ENCODE data around the gene MMP1. TPM values are rescaled to one million over a fixed set of nuclear protein-coding genes. Genes with fewer than 3 reads are reported as not detected.

Gene MMP1
- 10 to 100 TPM in 1 of 2 donors, not detected in 1; 34.8 TPM for total RNA-seq

DNA sequence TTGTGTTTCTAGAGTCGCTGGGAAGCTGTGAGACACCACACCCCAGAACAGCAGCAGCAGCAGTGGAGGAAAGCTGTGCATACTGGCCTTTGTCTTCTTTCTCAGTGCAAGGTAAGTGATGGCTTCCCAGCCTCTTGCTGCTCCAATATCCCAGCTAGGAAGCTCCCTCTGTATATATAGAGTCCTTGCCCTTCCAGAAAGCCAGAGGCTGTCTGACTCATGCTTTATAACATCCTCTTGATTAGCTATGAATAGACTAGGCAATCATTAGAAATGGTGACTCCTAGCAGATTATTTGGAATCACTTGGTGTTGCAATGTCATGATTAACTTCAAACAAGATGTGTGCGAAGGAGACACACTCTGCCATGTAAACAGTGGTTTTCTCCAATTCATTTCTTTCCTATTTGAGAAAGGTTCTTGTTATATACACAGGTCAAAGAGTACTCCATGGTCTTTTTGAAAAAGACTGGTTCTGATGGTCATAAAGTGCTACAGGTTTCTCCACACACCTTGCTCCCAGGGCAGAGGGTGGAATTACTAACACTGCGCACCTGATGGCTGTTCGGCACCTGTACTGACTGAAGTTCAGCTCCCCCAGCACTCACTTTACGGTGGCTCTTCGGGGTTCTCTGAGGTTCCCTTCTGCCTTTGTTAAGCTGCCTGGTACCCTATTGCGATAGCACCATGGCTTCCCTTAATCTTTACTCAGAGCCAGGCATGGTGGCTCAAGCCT lies at the start of gene MMP1:
MMP1 (minus strand) TSS at position 149 of the 735 bp plus-strand sequence; CDS start at position 81, 68 bp downstream.
- H3K27ac ChIP-seq: no peak within 1 kb of the TSS
- intact Hi-C loops (cut with DNase I): no loop called here
- no peak for ATAC-seq
- no peak for DNase-seq
- WGBS, 2 donors: 76 to 88% methylated on average over 7 of the region's 7 CpGs
- H3K27me3 ChIP-seq: no peaks in the 10 kb centered on the region
- H3K4me3 ChIP-seq: no peak within 1 kb of the TSS
- H3K36me3 ChIP-seq (replicated peaks in 1 of 2; ENCODE audit: insufficient read depth in 1 of 2, low read depth in 2 of 2): no peaks in the 10 kb centered on the region
- no peaks in the 10 kb centered on the region for H3K9me3 ChIP-seq
- no peak for TF ChIP-seq POLR2A (IDR thresholded peaks at IDR 0.05)
- TF ChIP-seq, protein P1, sequence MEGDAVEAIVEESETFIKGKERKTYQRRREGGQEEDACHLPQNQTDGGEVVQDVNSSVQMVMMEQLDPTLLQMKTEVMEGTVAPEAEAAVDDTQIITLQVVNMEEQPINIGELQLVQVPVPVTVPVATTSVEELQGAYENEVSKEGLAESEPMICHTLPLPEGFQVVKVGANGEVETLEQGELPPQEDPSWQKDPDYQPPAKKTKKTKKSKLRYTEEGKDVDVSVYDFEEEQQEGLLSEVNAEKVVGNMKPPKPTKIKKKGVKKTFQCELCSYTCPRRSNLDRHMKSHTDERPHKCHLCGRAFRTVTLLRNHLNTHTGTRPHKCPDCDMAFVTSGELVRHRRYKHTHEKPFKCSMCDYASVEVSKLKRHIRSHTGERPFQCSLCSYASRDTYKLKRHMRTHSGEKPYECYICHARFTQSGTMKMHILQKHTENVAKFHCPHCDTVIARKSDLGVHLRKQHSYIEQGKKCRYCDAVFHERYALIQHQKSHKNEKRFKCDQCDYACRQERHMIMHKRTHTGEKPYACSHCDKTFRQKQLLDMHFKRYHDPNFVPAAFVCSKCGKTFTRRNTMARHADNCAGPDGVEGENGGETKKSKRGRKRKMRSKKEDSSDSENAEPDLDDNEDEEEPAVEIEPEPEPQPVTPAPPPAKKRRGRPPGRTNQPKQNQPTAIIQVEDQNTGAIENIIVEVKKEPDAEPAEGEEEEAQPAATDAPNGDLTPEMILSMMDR (IDR thresholded peaks at IDR 0.05): no peak
- H3K4me1 ChIP-seq: peaks cover 7% of the 10 kb centered on the region

DNA sequence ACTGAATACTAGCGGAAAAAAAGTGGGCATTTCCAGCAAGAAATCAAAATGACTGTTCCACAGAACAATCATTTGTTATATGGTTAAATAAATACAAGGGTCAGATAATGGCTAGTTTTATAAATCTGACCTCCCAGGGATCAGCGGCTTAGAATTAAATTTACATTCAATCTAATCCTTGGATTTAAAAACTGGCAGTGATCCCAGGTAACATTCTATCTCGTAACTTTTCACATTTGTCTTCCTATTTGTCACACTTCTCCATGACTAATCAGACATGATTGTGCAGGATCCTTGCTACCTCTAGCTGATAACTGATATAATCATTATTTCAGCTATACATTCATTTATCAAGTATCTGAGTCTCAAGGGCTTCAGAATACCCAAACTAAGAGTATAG lies 48.3 kb upstream of the MMP1 start:
- Histone ChIP-seq H3K27ac (no peak overlapping the region), H3K9me3 (no peaks in the 10 kb centered on the region), H3K4me1 (no peaks in the 10 kb centered on the region), H3K4me3 (no peak overlapping the region), H3K27me3 (no peaks in the 10 kb centered on the region), H3K36me3 (replicated peaks in 1 of 2; ENCODE audit: insufficient read depth in 1 of 2, low read depth in 2 of 2) (no peaks in the 10 kb centered on the region)
- DNase-seq: no peak
- TF ChIP-seq, protein P1 (IDR thresholded peaks at IDR 0.05): no peak
- no peak for TF ChIP-seq POLR2A (IDR thresholded peaks at IDR 0.05)
- 15 to 19% methylated on average over 3 of the region's 3 CpGs for WGBS, 2 donors
- intact Hi-C loops (cut with DNase I): no loop called here
- ATAC-seq: no peak

DNA sequence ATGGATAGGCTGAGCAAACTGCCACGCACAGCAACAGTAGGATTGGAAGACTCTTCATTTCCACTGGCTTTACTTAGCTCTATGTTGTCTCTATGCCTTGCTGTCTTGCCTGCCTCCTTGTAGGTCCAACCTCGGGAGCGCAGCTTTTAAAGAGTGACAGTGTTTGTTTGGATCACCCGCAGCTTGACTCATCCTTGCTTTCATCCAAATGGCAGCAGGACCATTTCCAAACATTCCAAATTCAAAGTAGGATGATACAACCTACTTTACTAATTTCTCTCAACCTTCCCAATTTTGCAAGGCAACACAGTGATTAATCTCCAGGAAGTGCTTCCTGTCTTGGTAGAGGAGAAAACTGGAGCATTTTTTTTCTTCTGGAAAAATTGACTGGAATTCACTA lies 45.5 kb upstream of the MMP1 start, which contains the start of gene MMP3:
MMP3 (minus strand) TSS at position 121 of the 400 bp plus-strand sequence; CDS start at position 58, 63 bp downstream.
- ATAC-seq (no peak), DNase-seq (no peak)
- TF ChIP-seq, protein P1 (IDR thresholded peaks at IDR 0.05): no peak
- no peak for TF ChIP-seq POLR2A (IDR thresholded peaks at IDR 0.05)
- Histone ChIP-seq H3K27ac (no peak within 1 kb of the TSS), H3K4me3 (no peak within 1 kb of the TSS), H3K9me3 (no peaks in the 10 kb centered on the region), H3K36me3 (replicated peaks in 1 of 2; ENCODE audit: insufficient read depth in 1 of 2, low read depth in 2 of 2) (no peaks in the 10 kb centered on the region), H3K4me1 (no peaks in the 10 kb centered on the region), H3K27me3 (no peaks in the 10 kb centered on the region)
- intact Hi-C loops (cut with DNase I): no loop called here
- WGBS, 2 donors: 59 to 61% methylated on average over 4 of the region's 4 CpGs

DNA sequence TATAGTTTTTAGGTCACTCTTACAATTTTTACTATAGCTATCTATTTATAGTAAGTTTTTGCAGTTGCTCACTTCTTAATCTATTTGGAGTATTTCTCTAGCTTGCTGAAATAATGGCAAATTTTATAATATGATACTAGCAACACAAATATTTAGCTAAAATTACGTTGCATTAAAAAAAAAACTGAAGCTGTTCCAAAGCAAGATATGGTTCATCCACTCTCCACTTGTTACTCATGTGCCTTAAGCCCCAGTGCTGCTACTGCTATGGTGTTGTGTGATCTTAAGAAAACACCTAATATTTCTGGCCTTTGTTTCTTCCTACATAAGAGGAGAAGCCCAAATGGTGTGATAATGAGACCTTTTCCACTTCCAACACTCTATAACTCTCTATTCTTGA lies 45.0 kb upstream of the MMP1 start:
- WGBS, 2 donors: 19 to 32% methylated on average over 1 of the region's 1 CpG
- intact Hi-C loops (cut with DNase I): no loop called here

More for the DNA sequence above, 45.0 kb upstream of the MMP1 start:
- H3K4me3 ChIP-seq: no peak overlapping the region
- no peak for DNase-seq
- no peak overlapping the region for H3K27ac ChIP-seq
- ATAC-seq: no peak
- no peaks in the 10 kb centered on the region for H3K4me1 ChIP-seq
- no peaks in the 10 kb centered on the region for H3K27me3 ChIP-seq
- no peak for TF ChIP-seq POLR2A (IDR thresholded peaks at IDR 0.05)
- TF ChIP-seq, protein P1 (IDR thresholded peaks at IDR 0.05): no peak
- H3K36me3 ChIP-seq (replicated peaks in 1 of 2; ENCODE audit: insufficient read depth in 1 of 2, low read depth in 2 of 2): no peaks in the 10 kb centered on the region
- no peaks in the 10 kb centered on the region for H3K9me3 ChIP-seq

Measured in body of pancreas (tissue), 4 donors.